Measurements from ENCODE around the gene PREX1.

Gene PREX1

DNA sequence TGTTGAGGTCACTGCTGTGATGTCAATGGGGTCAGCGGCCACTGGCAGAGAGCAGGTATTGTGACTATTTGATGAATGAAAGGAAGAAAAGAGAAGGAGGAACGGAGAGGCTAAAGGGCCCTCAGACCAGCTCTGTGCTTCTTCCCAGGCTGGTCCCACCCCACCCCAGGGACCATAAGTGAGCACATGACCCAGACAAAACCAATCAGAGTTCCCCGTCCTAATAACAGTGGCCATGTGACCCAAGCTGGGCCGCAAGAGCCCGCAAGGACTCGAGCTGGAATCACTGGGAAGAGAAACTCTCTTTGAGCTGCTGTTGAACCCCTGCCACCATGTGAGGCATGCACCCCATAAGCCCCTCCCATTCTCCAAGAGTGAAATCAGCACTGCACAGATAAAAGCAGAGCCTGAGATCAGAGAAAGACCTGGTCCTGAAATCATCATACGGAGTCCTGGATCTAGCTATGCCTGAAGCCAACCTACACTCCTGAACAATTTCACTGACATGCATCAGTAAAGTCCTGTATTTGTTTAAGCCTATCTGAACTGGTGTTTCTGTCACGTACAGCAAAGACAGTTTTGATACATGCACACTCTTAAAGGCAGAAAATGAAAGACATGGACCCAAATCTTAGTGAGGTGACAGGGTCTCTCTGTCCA is 90.2 kb downstream of the PREX1 start:
- DNase-seq (ENCODE audit: low spot score): peak; percentile 35

- no peak for DNase-seq (ENCODE audit: low spot score)
Observed at GRCh38 chr20:48736636-48737035, 91.2 kb downstream of the PREX1 start.

GRCh38 chr20:48736231-48736630 is 91.6 kb downstream of the PREX1 start:
- no peak for DNase-seq (ENCODE audit: low spot score)

DNA sequence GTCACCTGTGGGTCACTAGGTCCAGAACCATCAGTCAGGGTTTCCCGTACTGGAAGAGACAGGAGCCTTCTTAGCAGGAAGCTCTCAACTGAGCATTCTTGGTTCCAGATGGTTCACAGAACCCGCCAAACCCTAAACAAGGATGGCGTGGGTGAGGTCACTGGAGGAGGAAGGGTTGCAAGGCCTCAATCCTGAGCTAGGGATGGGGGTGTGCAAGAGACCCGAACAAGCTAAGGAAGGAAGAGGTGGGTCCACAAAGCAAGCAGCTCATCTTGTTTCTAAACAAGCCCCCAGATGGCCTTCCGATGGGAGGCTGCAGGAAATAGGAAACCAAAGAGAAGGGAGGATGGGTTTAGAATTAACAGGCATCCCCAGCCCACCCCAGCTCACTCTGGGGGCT is 92.7 kb downstream of the PREX1 start:
- DNase-seq (ENCODE audit: low spot score): no peak

- no peak for DNase-seq (ENCODE audit: low spot score)
Observed at GRCh38 chr20:48734104-48734749, 93.6 kb downstream of the PREX1 start.

DNA sequence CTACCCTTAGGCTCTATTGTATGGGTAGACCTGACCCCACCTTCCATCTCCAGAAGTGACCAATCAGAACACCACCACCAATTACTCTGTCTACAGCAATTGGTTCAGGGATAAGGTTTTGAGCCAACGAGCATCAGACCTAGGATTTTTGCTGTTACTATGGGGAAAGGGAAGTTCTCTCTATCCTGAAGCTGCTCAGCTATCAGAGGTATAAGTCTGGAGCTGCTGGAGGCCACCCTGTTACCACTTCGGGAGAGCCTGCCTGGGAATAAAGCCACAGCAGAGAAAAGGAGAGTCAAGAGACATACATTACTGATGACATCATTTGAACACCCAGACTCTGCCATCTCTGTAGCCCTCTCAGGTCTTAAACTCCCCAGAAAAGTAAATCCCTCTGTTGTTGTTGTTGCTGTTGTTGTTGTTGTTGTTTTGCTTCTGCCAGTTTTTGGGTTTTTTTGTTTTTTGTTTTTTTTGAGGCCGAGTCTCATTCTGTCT is 94.5 kb downstream of the PREX1 start:
- no peak for DNase-seq (ENCODE audit: low spot score)

GRCh38 chr20:48732081-48732829 is 95.5 kb downstream of the PREX1 start:
- no peak for DNase-seq (ENCODE audit: low spot score)

- DNase-seq (ENCODE audit: low spot score): no peak
Observed at GRCh38 chr20:48731536-48731935, 96.3 kb downstream of the PREX1 start.

DNA sequence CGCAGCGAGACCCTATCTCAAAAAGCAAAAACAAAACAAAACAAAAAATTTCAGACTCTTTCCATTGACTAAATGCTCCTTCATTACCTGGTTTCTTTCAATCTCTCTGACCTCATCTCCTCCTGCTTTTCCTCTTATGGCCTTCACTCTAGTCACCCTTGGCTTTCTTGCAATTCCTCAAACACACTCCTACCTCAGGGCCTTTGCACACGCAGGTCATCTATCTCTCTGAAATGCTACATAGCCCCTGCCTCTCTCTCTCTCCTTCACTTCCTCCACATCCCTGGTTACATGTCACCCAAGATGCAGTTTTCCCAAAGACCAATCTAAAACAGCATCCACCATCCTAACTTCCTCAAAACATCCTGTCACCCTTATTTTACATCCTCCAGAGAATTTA is 96.8 kb downstream of the PREX1 start:
- no peak for DNase-seq (ENCODE audit: low spot score)

DNA sequence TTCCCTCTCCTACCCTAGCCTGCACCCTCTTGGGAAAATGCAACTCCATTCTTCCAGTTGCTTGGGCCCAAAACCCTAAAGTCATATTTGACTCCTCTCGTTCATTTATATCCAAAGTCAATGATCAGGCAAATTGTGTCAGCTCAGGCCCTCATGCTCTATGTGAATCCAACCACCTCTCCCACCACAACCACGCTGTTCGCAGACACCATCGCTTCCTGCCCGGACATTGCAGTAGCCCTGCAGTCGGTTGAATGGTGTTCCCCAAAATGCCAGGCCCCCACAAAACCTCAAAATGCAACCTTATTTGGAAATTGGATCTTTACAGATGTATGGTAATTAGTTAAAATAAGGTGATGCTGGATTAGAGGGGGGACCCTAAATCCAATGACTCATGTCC is 98.3 kb downstream of the PREX1 start:
- DNase-seq (ENCODE audit: low spot score): no peak

DNA sequence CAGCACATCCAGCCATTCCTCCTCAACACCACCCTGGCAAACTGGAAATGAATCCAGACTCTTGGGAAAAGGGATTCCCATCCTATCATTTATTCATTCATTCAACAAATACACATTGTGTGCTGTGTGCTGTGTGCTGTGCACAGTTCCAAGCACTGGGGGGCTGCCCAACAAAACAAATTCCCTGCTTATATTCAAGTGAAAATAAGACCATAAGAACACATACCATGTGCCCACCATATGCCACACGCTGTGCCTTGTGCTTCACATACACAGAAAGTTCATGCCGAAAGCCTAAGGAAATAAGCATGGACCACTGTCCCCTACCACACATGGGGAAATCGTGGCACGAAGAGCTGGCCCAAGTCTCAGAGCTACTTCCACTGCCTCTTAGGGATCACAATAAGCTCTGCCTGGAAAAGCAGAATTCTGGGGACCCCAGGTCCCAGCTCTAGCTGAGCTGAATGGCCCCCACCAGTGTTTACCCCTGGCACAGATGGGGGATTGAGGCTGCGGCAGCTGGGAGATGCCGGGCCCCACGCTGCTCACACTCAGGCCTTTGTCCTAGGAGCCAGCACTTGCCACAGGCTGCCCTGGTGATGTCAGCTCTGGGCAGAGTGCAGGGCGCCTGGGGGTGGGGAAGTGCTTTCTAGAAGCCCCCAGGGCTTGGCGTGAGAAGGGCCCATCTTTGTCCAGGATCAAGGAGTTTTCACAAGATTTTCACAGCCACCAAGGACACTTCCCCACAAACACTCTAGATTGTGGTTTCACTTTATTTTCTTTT is 99.6 kb downstream of the PREX1 start:
- DNase-seq (ENCODE audit: low spot score): no peak

- no peak for DNase-seq (ENCODE audit: low spot score)
Observed at GRCh38 chr20:48727226-48727625, 100.6 kb downstream of the PREX1 start.

- peak; percentile 43 for DNase-seq (ENCODE audit: low spot score)
Observed at GRCh38 chr20:48725555-48725991, 102.2 kb downstream of the PREX1 start.

GRCh38 chr20:48724891-48725554 is 102.8 kb downstream of the PREX1 start:
- no peak for DNase-seq (ENCODE audit: low spot score)

DNA sequence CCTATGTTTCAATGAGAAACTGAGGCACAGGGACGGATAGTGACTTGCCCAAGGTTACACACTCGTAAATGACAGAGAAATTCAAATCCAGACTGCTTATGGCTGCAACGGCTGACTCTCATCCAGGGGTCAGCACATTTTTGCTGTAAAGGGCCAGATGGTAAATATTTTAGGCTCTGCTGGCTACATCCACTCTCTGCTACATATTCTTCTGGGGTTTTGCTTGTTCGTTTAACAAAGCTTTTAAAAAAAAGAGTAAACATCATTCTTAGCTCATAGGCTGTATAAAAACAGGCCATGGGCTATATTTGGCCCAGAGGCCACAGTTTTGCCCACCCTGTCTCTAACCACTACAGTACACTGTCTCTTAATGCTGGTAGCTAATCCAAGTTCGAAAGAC is 103.4 kb downstream of the PREX1 start:
- no peak for DNase-seq (ENCODE audit: low spot score)

DNA sequence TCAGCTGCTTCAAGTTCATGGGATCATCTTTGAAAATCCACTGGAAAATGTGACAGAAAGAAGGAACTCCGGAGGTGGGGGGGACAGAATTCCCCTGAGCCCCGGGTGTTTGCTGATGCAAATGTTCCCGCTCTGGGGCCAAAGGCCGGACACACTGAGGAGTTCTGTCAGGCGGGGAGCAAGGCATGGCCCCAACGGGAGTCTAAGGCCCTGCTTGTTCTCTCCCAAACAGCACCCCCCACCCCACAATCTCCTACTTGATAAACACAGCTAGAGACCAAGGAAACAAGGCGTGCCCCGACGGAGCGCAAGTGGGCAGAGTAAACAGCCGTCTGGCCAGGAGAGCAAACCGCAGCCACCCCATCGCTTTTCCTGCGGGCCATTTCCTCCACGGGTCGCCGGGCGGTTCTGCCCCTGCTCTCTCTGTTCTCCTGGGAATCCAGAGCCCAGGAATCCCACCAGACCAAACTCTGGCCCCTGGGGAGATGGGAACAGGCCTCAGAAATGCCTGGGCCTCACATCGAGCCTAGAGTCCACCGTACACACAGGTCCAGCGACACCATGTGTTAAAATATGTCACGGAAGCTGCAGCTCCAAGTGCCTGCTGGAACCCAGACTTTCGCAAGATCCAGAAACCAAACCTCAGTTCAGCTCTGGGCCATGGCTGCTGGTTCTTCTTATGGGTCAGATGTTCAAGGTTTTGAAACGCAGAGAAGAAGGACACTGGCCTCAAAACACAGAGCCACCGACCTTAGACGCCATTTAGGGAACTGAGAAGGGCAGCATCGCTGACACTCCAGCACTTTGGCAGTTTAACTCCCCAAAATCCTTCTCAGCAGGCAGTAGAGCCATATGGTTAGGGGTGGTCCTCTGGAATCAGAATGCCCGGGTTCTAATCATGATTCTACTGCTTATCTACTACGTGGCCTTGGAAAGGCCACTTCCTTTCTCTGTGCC is 104.2 kb downstream of the PREX1 start:
- DNase-seq (ENCODE audit: low spot score): no peak

GRCh38 chr20:48722737-48723191 is 105.0 kb downstream of the PREX1 start:
- DNase-seq (ENCODE audit: low spot score): no peak

- no peak for DNase-seq (ENCODE audit: low spot score)
Observed at GRCh38 chr20:48722002-48722731, 105.6 kb downstream of the PREX1 start.

DNA sequence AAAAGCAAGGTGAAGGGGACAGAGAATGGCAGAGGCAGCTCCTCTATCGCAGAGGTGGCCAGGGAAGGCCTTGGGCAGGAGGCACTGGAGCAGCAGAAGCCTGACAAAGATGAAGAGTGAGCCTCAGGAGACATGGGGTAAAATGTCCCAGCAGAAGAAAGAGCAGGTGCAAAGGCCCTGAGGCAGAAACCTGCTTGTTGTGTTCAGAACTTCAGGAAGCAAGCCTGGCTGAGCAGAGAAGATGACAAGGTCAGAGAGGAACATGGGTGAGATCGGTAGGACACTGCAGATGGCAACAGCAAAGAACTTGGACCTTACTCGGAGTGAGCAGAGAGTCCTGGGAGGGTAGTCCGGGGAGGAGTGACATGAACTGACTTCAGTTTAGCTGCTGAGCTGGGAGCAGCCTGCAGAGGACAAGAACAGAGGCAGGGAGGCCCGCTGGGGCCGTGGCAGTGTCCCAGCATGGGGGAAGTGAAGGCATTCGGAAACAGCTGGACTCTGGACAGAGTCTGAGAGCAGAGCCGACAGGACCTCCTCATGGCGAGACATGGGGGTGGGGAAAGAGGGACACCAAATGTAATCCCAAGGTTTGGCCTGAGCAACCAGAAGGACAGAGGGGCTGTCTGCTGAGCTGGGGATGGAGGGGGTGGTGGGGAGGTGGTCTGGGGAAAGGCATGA is 106.3 kb downstream of the PREX1 start:
- DNase-seq (ENCODE audit: low spot score): no peak

All from SK-N-DZ (cell line).